Keratinocyte (primary cell): Measurements from ENCODE around the gene TUNAR. TPM values are rescaled to one million over a fixed set of nuclear protein-coding genes. Genes with fewer than 3 reads are reported as not detected.

Source experiments
- DNase-seq: peaks from one replicate; pipeline ENCODE4 v3.0.0-alpha.2; 2011; ENCODE audit warnings: low read depth, missing footprints, low spot score
- FAIRE-seq: peaks from 2 replicates; lab custom pipeline; 2011; peaks lifted over from hg19 to GRCh38; lab: Jason Lieb, UNC
- H2AFZ ChIP-seq: 2 replicates; pipeline ENCODE4 v1.6.0; 2012; ENCODE audit warnings: low read length, control low read depth, inconsistent platforms; ENCODE audit not compliant: control insufficient read depth
- H3K27ac ChIP-seq: 2 replicates; pipeline ENCODE4 v1.5.1; 2011; ENCODE audit warnings: low read length; ENCODE audit not compliant: control insufficient read depth, insufficient read depth
- H3K27me3 ChIP-seq: 3 replicates; pipeline ENCODE4 v1.6.0; 2011; ENCODE audit warnings: low read length; ENCODE audit not compliant: control insufficient read depth, insufficient read depth; ENCODE audit errors: extremely low read depth
- H3K36me3 ChIP-seq, 2 experiments: 2 replicates in 1 of 2; 3 replicates in 1 of 2; pipeline ENCODE4 v1.5.1; 2011; ENCODE audit warnings: low read length in 2 of 2, mild to moderate bottlenecking in 1 of 2; ENCODE audit not compliant: control insufficient read depth in 2 of 2, insufficient read depth in 2 of 2; ENCODE audit errors: extremely low read depth in 1 of 2
- H3K4me1 ChIP-seq: 3 replicates; pipeline ENCODE4 v1.5.1; 2011; ENCODE audit warnings: low read length; ENCODE audit not compliant: control insufficient read depth, insufficient read depth; ENCODE audit errors: extremely low read depth
- H3K4me2 ChIP-seq: 3 replicates; pipeline ENCODE4 v1.6.0; 2011; ENCODE audit warnings: low read depth, low read length; ENCODE audit not compliant: control insufficient read depth, insufficient read depth; ENCODE audit errors: extremely low read depth
- H3K4me3 ChIP-seq, 3 experiments: fragments of 200-600 bp in 1 of 3; sonication (generic) in 1 of 3; 2 replicates in 2 of 3; 3 replicates in 1 of 3; pipeline ENCODE4 v1.5.1; 2011 to 2016; ENCODE audit warnings: low read length in 3 of 3, mild to moderate bottlenecking in 3 of 3, control low read depth in 2 of 3, inconsistent platforms in 1 of 3, low read depth in 1 of 3, mixed read lengths in 1 of 3, mixed run types in 1 of 3, moderate library complexity in 1 of 3; ENCODE audit not compliant: control insufficient read depth in 2 of 3, insufficient read depth in 2 of 3; ENCODE audit errors: extremely low read depth in 1 of 3
- H3K79me2 ChIP-seq: 2 replicates; pipeline ENCODE4 v1.6.0; 2012; ENCODE audit warnings: low read length; ENCODE audit not compliant: control insufficient read depth, insufficient read depth
- H3K9ac ChIP-seq: 3 replicates; pipeline ENCODE4 v1.6.0; 2011; ENCODE audit warnings: low read length; ENCODE audit not compliant: control insufficient read depth, insufficient read depth; ENCODE audit errors: extremely low read depth
- H3K9me1 ChIP-seq: 3 replicates; pipeline ENCODE4 v1.6.0; 2011; ENCODE audit warnings: low read length; ENCODE audit not compliant: control insufficient read depth, insufficient read depth; ENCODE audit errors: extremely low read depth
- H3K9me3 ChIP-seq: 2 replicates; pipeline ENCODE4 v1.5.1; 2012; ENCODE audit warnings: low read depth, low read length; ENCODE audit not compliant: control insufficient read depth
- H4K20me1 ChIP-seq: 3 replicates; pipeline ENCODE4 v1.6.0; 2011; ENCODE audit warnings: low read length; ENCODE audit not compliant: control insufficient read depth, insufficient read depth; ENCODE audit errors: extremely low read depth
- CTCF ChIP-seq, 3 experiments: IDR thresholded peaks in 1 of 3; conservative IDR thresholded peaks in 1 of 3; optimal IDR thresholded peaks in 1 of 3; 2 replicates in 2 of 3; 3 replicates in 1 of 3; pipeline versions ENCODE3 to v1.5.1; 2011; ENCODE audit warnings: low read length in 3 of 3, mild to moderate bottlenecking in 3 of 3, moderate library complexity in 2 of 3, control low read depth in 1 of 3, inconsistent platforms in 1 of 3; ENCODE audit not compliant: insufficient read depth in 2 of 3; ENCODE audit errors: extremely low read depth in 1 of 3
- EZH2 ChIP-seq: IDR thresholded peaks from one replicate; pipeline ENCODE4 v1.6.1; 2012; ENCODE audit warnings: inconsistent platforms, mild to moderate bottlenecking, low read length, moderate library complexity
- dilution Hi-C: fragments of 300-500 bp; cut with MboI; formaldehyde crosslinking; loops from one replicate; pipeline ENCODE4 v1.7.0; 2020; ENCODE audit warnings: low sequenced_read_pairs; ENCODE audit not compliant: extremely low pct_ligation_motif_present
- polyA plus RNA-seq, 5 experiments: library from polyadenylated mRNA; depleted of rRNA in 3 of 5; stranded (reverse) in 3 of 5; stranded (forward) in 1 of 5; unstranded in 1 of 5; fragments of >200 nt; gene quantifications; 1 replicate in 1 of 5; 2 replicates in 3 of 5; 3 replicates in 1 of 5; pipeline versions ENCODE4 v1.2.1 to v1.2.3, GENCODE V29; 2011 to 2012; ENCODE audit warnings: missing spikeins in 2 of 5, low read depth in 1 of 5, low replicate concordance in 1 of 5

Gene TUNAR
- polyA plus RNA-seq, 1 donor (not counting 4 experiments of a cell fraction or from before 2014, with no cell fraction given) = not detected

GRCh38 chr14:95872777-95873176 is 3.9 kb upstream of the TUNAR start:
- Histone ChIP-seq H3K27ac (no peak overlapping the region), H3K36me3 (no peaks in the 10 kb centered on the region), H3K4me1 (no peaks in the 10 kb centered on the region), H3K9me3 (no peaks in the 10 kb centered on the region), H3K27me3 (peaks cover 30% of the 10 kb centered on the region), H3K79me2 (no peaks in the 10 kb centered on the region), H2AFZ (no peak overlapping the region), H3K9ac (no peak overlapping the region), H3K4me2 (no peak overlapping the region), H3K9me1 (no peaks in the 10 kb centered on the region), H4K20me1 (no peaks in the 10 kb centered on the region), H3K4me3 (no peak overlapping the region)
- DNase-seq (no peak), FAIRE-seq (no peak)
- TF ChIP-seq EZH2 (no peak), CTCF (optimal IDR thresholded peaks at IDR 0.05 in 1 of 3, IDR thresholded peaks at IDR 0.05 in 1 of 3, conservative IDR thresholded peaks at IDR 0.05 in 1 of 3; ENCODE audit: extremely low read depth in 1 of 3, insufficient read depth in 2 of 3, low read length in 3 of 3) (no peak)
- dilution Hi-C loops = no loop called here

- Histone ChIP-seq H3K4me3 (no peak overlapping the region), H3K9me3 (no peaks in the 10 kb centered on the region), H3K27ac (no peak overlapping the region), H3K27me3 (peaks cover 37% of the 10 kb centered on the region), H3K4me2 (no peak overlapping the region), H4K20me1 (no peaks in the 10 kb centered on the region), H3K36me3 (no peaks in the 10 kb centered on the region), H3K9me1 (no peaks in the 10 kb centered on the region), H3K9ac (no peak overlapping the region), H3K4me1 (no peaks in the 10 kb centered on the region), H3K79me2 (no peaks in the 10 kb centered on the region), H2AFZ (no peak overlapping the region)
- FAIRE-seq (no peak), DNase-seq (no peak)
- TF ChIP-seq CTCF (optimal IDR thresholded peaks at IDR 0.05 in 1 of 3, IDR thresholded peaks at IDR 0.05 in 1 of 3, conservative IDR thresholded peaks at IDR 0.05 in 1 of 3; ENCODE audit: extremely low read depth in 1 of 3, insufficient read depth in 2 of 3, low read length in 3 of 3) (no peak), EZH2 (no peak)
- dilution Hi-C loops = no loop called here
Observed at GRCh38 chr14:95875831-95876760, 536 bp upstream of the TUNAR start.
